HUES48 (cell line): ENCODE results near the gene EMX1.

Experiments used
- H3K27ac ChIP-seq: one replicate; pipeline ENCODE4 v1.7.0; 2013; ENCODE audit warnings: low read depth, low read length, inconsistent platforms
- H3K27me3 ChIP-seq: 2 replicates; pipeline ENCODE4 v1.6.1; 2013; ENCODE audit warnings: mild to moderate bottlenecking, low read length; ENCODE audit not compliant: control insufficient read depth, insufficient read depth
- H3K36me3 ChIP-seq: 2 replicates; pipeline ENCODE4 v1.6.1; 2013; ENCODE audit warnings: low read length; ENCODE audit not compliant: control insufficient read depth, insufficient read depth
- H3K4me1 ChIP-seq: 2 replicates; pipeline ENCODE4 v1.6.1; 2013; ENCODE audit warnings: mild to moderate bottlenecking, low read length; ENCODE audit not compliant: control insufficient read depth, insufficient read depth
- H3K4me3 ChIP-seq: 2 replicates; pipeline ENCODE4 v1.5.1; 2013; ENCODE audit warnings: mild to moderate bottlenecking, low read depth, low read length
- H3K9ac ChIP-seq: 2 replicates; pipeline ENCODE4 v1.6.1; 2013; ENCODE audit warnings: mild to moderate bottlenecking, low read depth, low read length, moderate library complexity
- H3K9me3 ChIP-seq: 2 replicates; pipeline ENCODE4 v1.6.1; 2013; ENCODE audit warnings: low read length; ENCODE audit not compliant: control insufficient read depth, insufficient read depth

EMX1 gene

DNA sequence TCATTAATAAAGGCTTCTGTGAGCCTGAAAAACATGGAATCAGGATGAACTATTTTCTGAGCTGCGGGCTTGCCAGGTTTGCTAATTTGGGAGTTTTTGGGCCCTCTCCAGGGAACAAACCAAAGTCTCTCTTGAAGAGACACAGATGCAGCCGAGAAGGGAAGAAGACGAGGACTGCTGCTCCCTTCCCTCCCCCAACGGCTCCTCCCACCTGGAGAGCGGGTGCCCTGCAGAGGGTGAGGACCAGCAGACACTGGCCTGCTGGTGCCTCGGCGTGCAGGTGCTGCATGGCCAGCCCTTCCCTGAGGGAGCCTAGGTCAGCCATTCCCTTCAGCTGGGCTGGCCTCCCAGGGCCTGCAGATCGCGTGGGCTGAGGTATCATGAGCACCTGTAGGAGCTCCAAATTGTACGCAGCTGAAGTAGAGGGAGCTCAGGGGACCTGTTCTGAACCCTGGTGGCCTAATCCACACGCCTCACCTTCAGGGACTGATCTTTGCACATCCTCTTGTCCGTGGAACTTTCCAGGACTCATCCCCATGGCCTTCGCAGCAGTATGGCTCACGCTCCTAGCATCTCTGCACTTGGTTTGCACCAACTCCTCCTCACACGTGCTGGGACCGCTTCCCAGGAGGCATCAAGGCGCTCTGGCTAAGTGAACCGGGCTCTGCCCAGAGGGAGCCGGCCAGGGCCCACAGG, 19.5 kb downstream of the EMX1 start:
- Histone ChIP-seq H3K4me3 (no peak overlapping the region), H3K27me3 (peaks cover 52% of the 10 kb centered on the region), H3K4me1 (peaks cover 18% of the 10 kb centered on the region), H3K27ac (no peak overlapping the region), H3K9ac (no peak overlapping the region), H3K9me3 (no peaks in the 10 kb centered on the region), H3K36me3 (no peaks in the 10 kb centered on the region)

DNA sequence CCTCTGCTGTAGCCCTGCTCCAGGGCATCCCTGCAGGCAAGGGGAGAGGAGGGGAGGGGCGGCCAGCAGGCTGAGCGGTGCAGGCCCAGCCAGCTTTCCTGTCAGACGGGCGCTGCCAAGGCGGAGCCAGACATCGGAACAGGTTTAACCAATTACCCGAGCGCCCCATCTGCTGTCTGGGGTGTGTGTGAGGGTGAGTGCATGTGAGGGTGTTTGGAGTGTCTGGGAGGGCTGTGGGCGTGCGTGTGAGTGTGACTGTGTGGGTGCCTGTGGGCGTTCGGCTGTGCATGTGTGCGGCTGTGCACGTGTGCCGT, 20.0 kb downstream of the EMX1 start:
- Histone ChIP-seq H3K27me3 (peaks cover 47% of the 10 kb centered on the region), H3K9ac (no peak overlapping the region), H3K9me3 (no peaks in the 10 kb centered on the region), H3K4me1 (peaks cover 18% of the 10 kb centered on the region), H3K4me3 (no peak overlapping the region), H3K36me3 (no peaks in the 10 kb centered on the region), H3K27ac (no peak overlapping the region)

DNA sequence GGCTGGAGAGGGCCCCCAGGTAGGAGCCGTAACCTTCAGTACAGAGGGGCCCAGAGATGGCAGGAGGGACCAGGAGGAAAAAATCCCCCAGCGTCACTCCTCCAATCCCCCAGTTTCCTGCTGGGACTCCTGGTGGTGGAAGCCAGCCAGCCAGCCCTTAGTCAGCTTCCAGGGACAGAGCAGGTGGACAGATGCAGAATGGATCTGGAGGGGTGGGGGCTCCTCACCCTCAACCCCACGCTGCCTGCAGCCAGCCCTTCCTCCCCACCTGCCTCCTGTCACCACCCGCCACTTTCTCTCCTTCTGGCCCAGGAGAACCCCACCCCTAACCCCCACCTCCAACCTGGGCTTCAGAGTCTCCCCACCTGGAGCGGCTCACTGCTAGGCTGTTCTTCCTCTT, 21.1 kb downstream of the EMX1 start:
- Histone ChIP-seq H3K4me1 (peaks cover 18% of the 10 kb centered on the region), H3K4me3 (no peak overlapping the region), H3K9me3 (no peaks in the 10 kb centered on the region), H3K36me3 (no peaks in the 10 kb centered on the region), H3K27me3 (peaks cover 35% of the 10 kb centered on the region), H3K27ac (no peak overlapping the region), H3K9ac (no peak overlapping the region)

DNA sequence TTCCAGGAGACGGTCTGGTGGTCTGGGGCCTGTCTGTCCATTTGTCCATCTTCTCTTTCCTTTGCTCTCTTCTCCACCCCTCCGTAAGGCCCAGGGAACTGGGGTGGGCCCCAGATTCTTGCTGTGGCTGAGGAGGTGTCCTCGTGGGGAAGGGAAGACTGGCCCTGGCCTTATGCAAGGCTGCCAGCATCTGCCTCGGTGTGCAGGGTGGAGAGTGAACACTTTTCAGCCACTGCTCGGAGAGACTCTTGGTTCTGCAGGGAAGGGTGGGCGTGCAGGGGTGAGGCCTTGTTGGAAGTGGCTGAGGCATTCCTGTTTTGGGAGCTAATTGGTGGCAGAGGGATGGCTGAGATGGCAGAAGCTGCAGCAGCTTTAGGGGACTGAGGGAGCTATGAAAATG, 23.0 kb downstream of the EMX1 start:
- Histone ChIP-seq H3K36me3 (peaks cover 7% of the 10 kb centered on the region; the same call in 1 of the 2 replicates), H3K9ac (no peak overlapping the region), H3K4me3 (no peak overlapping the region)

DNA sequence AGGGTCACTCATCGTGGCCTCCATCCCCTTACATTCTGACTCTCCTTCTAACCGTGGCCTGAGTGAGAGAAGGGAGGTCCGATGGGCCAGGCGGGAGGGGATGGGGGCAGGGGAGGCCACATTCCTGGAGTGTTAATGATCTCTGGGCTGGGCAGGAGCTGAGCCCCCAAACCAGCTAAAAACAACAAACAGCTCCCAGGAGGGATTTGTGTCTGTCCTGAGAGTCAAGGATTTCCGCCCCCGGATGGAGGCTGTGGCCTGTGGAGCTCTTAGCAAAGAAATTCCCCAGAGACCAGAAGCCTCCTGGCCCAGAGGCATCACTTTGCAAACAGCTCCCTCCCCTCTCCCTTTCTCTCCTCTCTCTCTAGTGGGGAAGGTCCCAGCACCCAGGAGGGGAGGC, 23.5 kb downstream of the EMX1 start:
- Histone ChIP-seq H3K9ac (no peak overlapping the region), H3K27me3 (peaks cover 19% of the 10 kb centered on the region), H3K9me3 (no peaks in the 10 kb centered on the region), H3K4me1 (peaks cover 18% of the 10 kb centered on the region), H3K27ac (peak overlapping the region; percentile 26), H3K4me3 (no peak overlapping the region), H3K36me3 (peaks cover 7% of the 10 kb centered on the region; the same call in 1 of the 2 replicates)

More for the DNA sequence above, 23.0 kb downstream of the EMX1 start:
- no peaks in the 10 kb centered on the region for H3K9me3 ChIP-seq
- peaks cover 18% of the 10 kb centered on the region for H3K4me1 ChIP-seq
- peak overlapping the region; percentile 26 for H3K27ac ChIP-seq
- H3K27me3 ChIP-seq = peaks cover 24% of the 10 kb centered on the region

DNA sequence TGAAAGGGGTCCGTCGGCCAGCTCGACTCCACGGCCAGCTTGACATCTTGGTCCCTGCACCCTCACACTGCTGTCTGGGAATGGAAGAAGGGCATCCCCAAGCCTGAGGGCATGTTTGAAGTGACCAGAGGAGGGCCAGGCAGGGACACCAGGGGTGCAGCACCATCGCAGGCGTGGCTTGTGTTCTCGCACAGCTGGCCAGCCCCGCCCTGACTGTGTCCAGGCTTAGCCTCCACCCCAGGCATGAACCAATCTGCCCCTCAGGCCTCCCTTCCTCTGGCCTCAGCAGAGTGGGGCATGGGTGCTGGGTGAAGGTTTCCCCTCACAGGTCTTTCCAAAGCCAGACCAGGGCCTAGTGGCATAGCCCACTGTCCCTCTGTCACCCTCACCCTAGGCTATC, 25.0 kb downstream of the EMX1 start:
- H3K9ac ChIP-seq = no peak overlapping the region
- peaks cover 7% of the 10 kb centered on the region; the same call in 1 of the 2 replicates for H3K36me3 ChIP-seq
- H3K27me3 ChIP-seq = peaks cover 6% of the 10 kb centered on the region; the same call in 1 of the 2 replicates
- peaks cover 9% of the 10 kb centered on the region for H3K4me1 ChIP-seq
- H3K9me3 ChIP-seq = no peaks in the 10 kb centered on the region
- H3K4me3 ChIP-seq = no peak overlapping the region
- no peak overlapping the region for H3K27ac ChIP-seq

DNA sequence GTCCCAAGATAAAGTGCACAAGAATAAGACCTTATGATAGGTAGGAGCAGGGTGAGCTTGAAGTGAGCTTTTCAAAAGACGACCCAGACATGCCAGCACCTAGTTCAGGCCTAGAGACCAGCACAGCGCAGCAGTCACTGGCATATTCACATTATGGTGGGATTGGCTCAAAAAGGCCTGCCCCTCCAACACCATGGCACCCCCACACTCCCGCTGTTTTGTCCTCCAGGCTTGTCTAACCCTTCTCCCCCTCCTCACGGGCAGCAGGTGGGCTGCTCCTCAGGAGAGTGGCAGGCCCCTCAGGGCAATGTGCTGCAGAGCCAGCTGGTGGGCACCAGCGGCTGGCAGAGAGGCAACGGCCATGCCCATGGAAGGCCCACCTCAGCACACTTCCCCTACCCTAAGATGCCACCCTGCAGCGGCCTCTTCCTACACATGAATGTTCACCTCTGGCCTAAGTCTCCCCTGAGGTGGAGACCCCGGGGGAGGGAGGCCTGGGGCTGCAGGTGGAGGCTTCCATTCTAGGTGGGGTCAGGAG, 25.6 kb downstream of the EMX1 start:
- H3K27ac ChIP-seq = no peak overlapping the region
- peaks cover 9% of the 10 kb centered on the region for H3K4me1 ChIP-seq
- H3K36me3 ChIP-seq = peaks cover 7% of the 10 kb centered on the region; the same call in 1 of the 2 replicates
- no peak overlapping the region for H3K9ac ChIP-seq
- H3K4me3 ChIP-seq = no peak overlapping the region
- H3K9me3 ChIP-seq = no peaks in the 10 kb centered on the region
- H3K27me3 ChIP-seq = peaks cover 6% of the 10 kb centered on the region; the same call in 1 of the 2 replicates

DNA sequence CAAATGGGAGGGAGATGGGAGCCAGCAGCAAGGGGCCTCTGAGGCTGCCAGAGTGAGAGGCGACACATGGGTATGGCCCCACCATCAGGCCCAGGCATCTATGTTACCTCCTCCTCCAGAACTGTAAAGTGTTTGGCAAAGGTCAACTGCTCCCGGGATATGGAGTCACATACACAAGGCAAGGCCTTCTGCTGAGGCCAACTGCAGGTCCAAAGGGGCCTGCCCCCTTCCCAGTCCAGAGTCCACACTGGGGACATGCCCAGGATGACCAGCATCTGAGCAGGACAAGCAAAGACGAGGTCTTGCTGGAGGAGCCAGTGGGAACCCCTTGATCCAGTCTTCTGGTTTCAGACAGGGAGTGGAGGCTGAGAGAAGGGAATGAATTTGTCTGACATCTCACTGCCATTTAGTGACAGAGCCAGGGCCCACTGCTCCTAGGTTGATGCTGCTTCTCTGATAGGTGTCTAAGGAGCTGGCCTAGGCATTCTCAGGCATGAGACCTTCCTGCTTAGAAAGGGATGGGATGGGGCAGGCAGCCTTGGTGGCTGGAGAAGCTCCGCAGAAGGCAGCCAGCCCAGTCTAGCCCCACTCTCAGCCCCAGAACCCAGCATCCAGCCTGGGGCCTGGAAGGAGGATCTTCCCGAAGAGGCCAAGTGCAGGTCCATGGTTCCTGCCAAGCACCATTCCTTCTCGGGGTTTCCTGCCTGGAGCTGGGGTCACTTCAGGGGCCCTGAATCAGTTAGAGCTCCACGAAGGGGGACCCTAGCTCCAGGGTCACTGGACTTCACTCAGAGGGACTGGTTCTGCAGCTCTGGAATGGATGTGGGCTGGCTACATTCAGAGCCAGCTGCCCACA, 26.4 kb downstream of the EMX1 start:
- H3K9me3 ChIP-seq = no peaks in the 10 kb centered on the region
- peaks cover 7% of the 10 kb centered on the region; the same call in 1 of the 2 replicates for H3K36me3 ChIP-seq
- peaks cover 6% of the 10 kb centered on the region; the same call in 1 of the 2 replicates for H3K27me3 ChIP-seq
- no peak overlapping the region for H3K9ac ChIP-seq
- H3K4me1 ChIP-seq = peaks cover 9% of the 10 kb centered on the region
- H3K4me3 ChIP-seq = no peak overlapping the region
- H3K27ac ChIP-seq = no peak overlapping the region

DNA sequence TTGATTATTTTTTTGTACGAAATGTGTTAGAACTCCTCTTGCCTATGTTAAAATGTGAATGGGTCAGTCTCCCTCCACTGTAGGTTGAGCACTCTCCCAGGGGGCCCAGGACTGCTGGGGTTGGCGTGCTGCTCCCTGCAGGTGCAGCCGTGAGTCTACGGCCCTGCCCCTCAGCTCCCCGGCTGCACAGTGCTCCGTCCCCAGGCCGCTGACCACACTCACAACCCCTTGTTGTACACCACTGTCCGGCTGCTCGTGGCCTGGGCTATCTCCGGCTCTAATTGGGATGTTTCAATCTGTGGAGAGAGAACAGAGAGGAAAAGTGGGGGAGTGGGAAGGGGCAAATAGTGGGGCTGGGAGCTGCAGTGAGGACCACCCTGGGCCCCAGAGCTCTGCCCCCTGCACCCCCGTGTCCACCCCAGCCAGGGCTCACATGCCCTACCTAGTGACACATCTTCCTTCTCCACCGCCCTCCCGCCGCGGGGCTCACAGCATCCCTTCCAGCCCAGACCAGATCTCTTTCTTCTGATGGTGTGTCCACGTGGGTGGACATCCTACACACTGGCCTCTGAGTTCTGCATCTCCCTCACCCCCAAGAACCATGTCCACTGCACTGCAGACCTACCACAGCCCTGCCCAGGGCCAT, 27.6 kb downstream of the EMX1 start:
- Histone ChIP-seq H3K4me3 (no peak overlapping the region), H3K36me3 (peaks cover 7% of the 10 kb centered on the region; the same call in 1 of the 2 replicates), H3K9ac (no peak overlapping the region), H3K9me3 (no peaks in the 10 kb centered on the region), H3K4me1 (peaks cover 9% of the 10 kb centered on the region), H3K27me3 (no peaks in the 10 kb centered on the region), H3K27ac (no peak overlapping the region)

DNA sequence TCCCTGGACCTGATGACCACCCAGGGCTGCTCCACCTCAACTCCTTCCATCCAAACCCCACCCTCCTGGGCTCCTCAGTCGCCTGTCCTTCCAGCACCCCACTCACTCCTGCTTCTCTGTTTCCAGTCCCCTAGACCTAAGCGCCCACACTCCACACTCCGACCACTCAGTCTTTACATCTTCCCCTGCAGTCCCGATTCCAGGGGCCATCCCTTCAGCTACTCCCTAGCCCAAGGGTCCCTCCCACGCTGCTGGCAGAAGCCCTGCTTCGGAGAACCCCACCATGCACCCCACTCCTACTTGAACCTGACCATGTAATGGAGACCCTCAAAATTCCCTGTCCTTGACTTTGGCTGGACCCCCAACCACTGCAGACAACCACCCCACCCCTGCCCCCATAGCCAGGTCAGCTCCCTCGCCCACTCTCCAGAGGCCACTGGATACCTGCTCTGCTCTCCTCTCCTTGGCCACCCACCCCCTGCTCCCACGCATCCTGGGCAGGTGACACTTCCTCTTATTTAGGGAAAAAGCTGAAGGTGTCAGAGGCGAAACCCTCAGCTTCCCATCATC, 28.2 kb downstream of the EMX1 start:
- H3K27ac ChIP-seq = no peak overlapping the region
- no peaks in the 10 kb centered on the region for H3K9me3 ChIP-seq
- H3K9ac ChIP-seq = no peak overlapping the region
- H3K27me3 ChIP-seq = no peaks in the 10 kb centered on the region
- peaks cover 8% of the 10 kb centered on the region for H3K4me1 ChIP-seq
- no peak overlapping the region for H3K4me3 ChIP-seq
- peaks cover 7% of the 10 kb centered on the region; the same call in 1 of the 2 replicates for H3K36me3 ChIP-seq
